ENCODE data around the gene MAG.

MAG gene

GRCh38 chr19:35313587-35313986, 21.6 kb downstream of the MAG start:
- no peaks in the 10 kb centered on the region for H3K36me3 ChIP-seq (ENCODE audit: insufficient read depth, low read length)
- H3K27me3 ChIP-seq (ENCODE audit: insufficient read depth, low read length): no peaks in the 10 kb centered on the region
- no peak overlapping the region for H3K4me3 ChIP-seq (ENCODE audit: low read depth, low read length)
- no peak overlapping the region for H3K27ac ChIP-seq (ENCODE audit: low read depth, low read length)
- peaks cover 4% of the 10 kb centered on the region for H3K4me1 ChIP-seq (ENCODE audit: control insufficient read depth, insufficient read depth, low read length, unreplicated experiment)
- H3K79me2 ChIP-seq (ENCODE audit: control insufficient read depth, insufficient read depth, low read length, unreplicated experiment): no peaks in the 10 kb centered on the region
- H2AFZ ChIP-seq (ENCODE audit: low read length, unreplicated experiment): no peak overlapping the region

- H3K4me1 ChIP-seq (ENCODE audit: control insufficient read depth, insufficient read depth, low read length, unreplicated experiment): peaks cover 8% of the 10 kb centered on the region
Observed at GRCh38 chr19:35314031-35314430, 22.1 kb downstream of the MAG start.

GRCh38 chr19:35314858-35315470, 23.0 kb downstream of the MAG start:
- no peak overlapping the region for H2AFZ ChIP-seq (ENCODE audit: low read length, unreplicated experiment)
- H3K79me2 ChIP-seq (ENCODE audit: control insufficient read depth, insufficient read depth, low read length, unreplicated experiment): no peaks in the 10 kb centered on the region
- no peak overlapping the region for H3K4me3 ChIP-seq (ENCODE audit: low read depth, low read length)
- no peaks in the 10 kb centered on the region for H3K36me3 ChIP-seq (ENCODE audit: insufficient read depth, low read length)
- peaks cover 13% of the 10 kb centered on the region for H3K4me1 ChIP-seq (ENCODE audit: control insufficient read depth, insufficient read depth, low read length, unreplicated experiment)
- no peaks in the 10 kb centered on the region for H3K27me3 ChIP-seq (ENCODE audit: insufficient read depth, low read length)
- no peak overlapping the region for H3K27ac ChIP-seq (ENCODE audit: low read depth, low read length)

More at GRCh38 chr19:35314031-35314430, 22.1 kb downstream of the MAG start:
- Histone ChIP-seq H2AFZ (ENCODE audit: low read length, unreplicated experiment) (no peak overlapping the region), H3K27ac (ENCODE audit: low read depth, low read length) (no peak overlapping the region), H3K4me3 (ENCODE audit: low read depth, low read length) (no peak overlapping the region), H3K79me2 (ENCODE audit: control insufficient read depth, insufficient read depth, low read length, unreplicated experiment) (no peaks in the 10 kb centered on the region), H3K36me3 (ENCODE audit: insufficient read depth, low read length) (no peaks in the 10 kb centered on the region), H3K27me3 (ENCODE audit: insufficient read depth, low read length) (no peaks in the 10 kb centered on the region)

GRCh38 chr19:35315883-35316282, 23.9 kb downstream of the MAG start:
- H3K27ac ChIP-seq (ENCODE audit: low read depth, low read length): no peak overlapping the region
- no peaks in the 10 kb centered on the region for H3K36me3 ChIP-seq (ENCODE audit: insufficient read depth, low read length)
- H3K79me2 ChIP-seq (ENCODE audit: control insufficient read depth, insufficient read depth, low read length, unreplicated experiment): no peaks in the 10 kb centered on the region
- H3K4me3 ChIP-seq (ENCODE audit: low read depth, low read length): no peak overlapping the region
- no peak overlapping the region for H2AFZ ChIP-seq (ENCODE audit: low read length, unreplicated experiment)
- H3K4me1 ChIP-seq (ENCODE audit: control insufficient read depth, insufficient read depth, low read length, unreplicated experiment): peaks cover 17% of the 10 kb centered on the region
- no peaks in the 10 kb centered on the region for H3K27me3 ChIP-seq (ENCODE audit: insufficient read depth, low read length)

- no peak overlapping the region for H3K27ac ChIP-seq (ENCODE audit: low read depth, low read length)
- H3K79me2 ChIP-seq (ENCODE audit: control insufficient read depth, insufficient read depth, low read length, unreplicated experiment): no peaks in the 10 kb centered on the region
- no peaks in the 10 kb centered on the region for H3K36me3 ChIP-seq (ENCODE audit: insufficient read depth, low read length)
- H3K4me3 ChIP-seq (ENCODE audit: low read depth, low read length): no peak overlapping the region
- no peaks in the 10 kb centered on the region for H3K27me3 ChIP-seq (ENCODE audit: insufficient read depth, low read length)
- H3K4me1 ChIP-seq (ENCODE audit: control insufficient read depth, insufficient read depth, low read length, unreplicated experiment): peaks cover 17% of the 10 kb centered on the region
- no peak overlapping the region for H2AFZ ChIP-seq (ENCODE audit: low read length, unreplicated experiment)
Observed at GRCh38 chr19:35316560-35316959, 24.6 kb downstream of the MAG start.

GRCh38 chr19:35317464-35318043, 25.6 kb downstream of the MAG start:
- Histone ChIP-seq H3K27me3 (ENCODE audit: insufficient read depth, low read length) (no peaks in the 10 kb centered on the region), H3K27ac (ENCODE audit: low read depth, low read length) (no peak overlapping the region), H3K4me1 (ENCODE audit: control insufficient read depth, insufficient read depth, low read length, unreplicated experiment) (peaks cover 17% of the 10 kb centered on the region), H2AFZ (ENCODE audit: low read length, unreplicated experiment) (no peak overlapping the region), H3K79me2 (ENCODE audit: control insufficient read depth, insufficient read depth, low read length, unreplicated experiment) (no peaks in the 10 kb centered on the region), H3K36me3 (ENCODE audit: insufficient read depth, low read length) (no peaks in the 10 kb centered on the region), H3K4me3 (ENCODE audit: low read depth, low read length) (no peak overlapping the region)

- peaks cover 17% of the 10 kb centered on the region for H3K4me1 ChIP-seq (ENCODE audit: control insufficient read depth, insufficient read depth, low read length, unreplicated experiment)
- H3K27ac ChIP-seq (ENCODE audit: low read depth, low read length): peak overlapping the region; percentile 92
- H2AFZ ChIP-seq (ENCODE audit: low read length, unreplicated experiment): peak overlapping the region; percentile 42
- H3K27me3 ChIP-seq (ENCODE audit: insufficient read depth, low read length): no peaks in the 10 kb centered on the region
- no peaks in the 10 kb centered on the region for H3K79me2 ChIP-seq (ENCODE audit: control insufficient read depth, insufficient read depth, low read length, unreplicated experiment)
- peak overlapping the region; percentile 28; the same call in 1 of the 2 replicates for H3K4me3 ChIP-seq (ENCODE audit: low read depth, low read length)
- no peaks in the 10 kb centered on the region for H3K36me3 ChIP-seq (ENCODE audit: insufficient read depth, low read length)
Observed at GRCh38 chr19:35318679-35319448, 26.9 kb downstream of the MAG start.

GRCh38 chr19:35320065-35320713, 28.2 kb downstream of the MAG start:
- Histone ChIP-seq H3K4me1 (ENCODE audit: control insufficient read depth, insufficient read depth, low read length, unreplicated experiment) (peaks cover 17% of the 10 kb centered on the region), H3K36me3 (ENCODE audit: insufficient read depth, low read length) (no peaks in the 10 kb centered on the region), H3K79me2 (ENCODE audit: control insufficient read depth, insufficient read depth, low read length, unreplicated experiment) (no peaks in the 10 kb centered on the region), H3K27me3 (ENCODE audit: insufficient read depth, low read length) (no peaks in the 10 kb centered on the region), H3K27ac (ENCODE audit: low read depth, low read length) (no peak overlapping the region), H3K4me3 (ENCODE audit: low read depth, low read length) (no peak overlapping the region), H2AFZ (ENCODE audit: low read length, unreplicated experiment) (no peak overlapping the region)

- H3K27ac ChIP-seq (ENCODE audit: low read depth, low read length): no peak overlapping the region
- no peaks in the 10 kb centered on the region for H3K36me3 ChIP-seq (ENCODE audit: insufficient read depth, low read length)
- peaks cover 17% of the 10 kb centered on the region for H3K4me1 ChIP-seq (ENCODE audit: control insufficient read depth, insufficient read depth, low read length, unreplicated experiment)
- no peaks in the 10 kb centered on the region for H3K27me3 ChIP-seq (ENCODE audit: insufficient read depth, low read length)
- no peaks in the 10 kb centered on the region for H3K79me2 ChIP-seq (ENCODE audit: control insufficient read depth, insufficient read depth, low read length, unreplicated experiment)
- H2AFZ ChIP-seq (ENCODE audit: low read length, unreplicated experiment): no peak overlapping the region
- H3K4me3 ChIP-seq (ENCODE audit: low read depth, low read length): no peak overlapping the region
Observed at GRCh38 chr19:35321291-35321690, 29.3 kb downstream of the MAG start.

GRCh38 chr19:35322014-35322413, 30.1 kb downstream of the MAG start:
- no peaks in the 10 kb centered on the region for H3K79me2 ChIP-seq (ENCODE audit: control insufficient read depth, insufficient read depth, low read length, unreplicated experiment)
- H2AFZ ChIP-seq (ENCODE audit: low read length, unreplicated experiment): no peak overlapping the region
- H3K4me3 ChIP-seq (ENCODE audit: low read depth, low read length): no peak overlapping the region
- no peaks in the 10 kb centered on the region for H3K27me3 ChIP-seq (ENCODE audit: insufficient read depth, low read length)
- H3K36me3 ChIP-seq (ENCODE audit: insufficient read depth, low read length): no peaks in the 10 kb centered on the region
- no peak overlapping the region for H3K27ac ChIP-seq (ENCODE audit: low read depth, low read length)
- H3K4me1 ChIP-seq (ENCODE audit: control insufficient read depth, insufficient read depth, low read length, unreplicated experiment): peaks cover 17% of the 10 kb centered on the region
